WI38 (cell line): ENCODE measurements around the gene RPS6KB2.

Source experiments
- H3K4me3 ChIP-seq: 2 replicates; pipeline ENCODE4 v1.5.1; 2011; ENCODE audit warnings: low read depth, mild to moderate bottlenecking, control low read depth, low read length
- TF ChIP-seq, protein P1 (sequence below): IDR thresholded peaks from 2 replicates; pipeline ENCODE4 v1.5.1; 2012; ENCODE audit warnings: low read depth, mild to moderate bottlenecking, control low read depth, low read length

The RPS6KB2 gene

GRCh38 chr11:67420147-67420645, 8.1 kb upstream of the RPS6KB2 start:
- H3K4me3 ChIP-seq, result peak overlapping the region; percentile 43
- TF ChIP-seq, protein P1, sequence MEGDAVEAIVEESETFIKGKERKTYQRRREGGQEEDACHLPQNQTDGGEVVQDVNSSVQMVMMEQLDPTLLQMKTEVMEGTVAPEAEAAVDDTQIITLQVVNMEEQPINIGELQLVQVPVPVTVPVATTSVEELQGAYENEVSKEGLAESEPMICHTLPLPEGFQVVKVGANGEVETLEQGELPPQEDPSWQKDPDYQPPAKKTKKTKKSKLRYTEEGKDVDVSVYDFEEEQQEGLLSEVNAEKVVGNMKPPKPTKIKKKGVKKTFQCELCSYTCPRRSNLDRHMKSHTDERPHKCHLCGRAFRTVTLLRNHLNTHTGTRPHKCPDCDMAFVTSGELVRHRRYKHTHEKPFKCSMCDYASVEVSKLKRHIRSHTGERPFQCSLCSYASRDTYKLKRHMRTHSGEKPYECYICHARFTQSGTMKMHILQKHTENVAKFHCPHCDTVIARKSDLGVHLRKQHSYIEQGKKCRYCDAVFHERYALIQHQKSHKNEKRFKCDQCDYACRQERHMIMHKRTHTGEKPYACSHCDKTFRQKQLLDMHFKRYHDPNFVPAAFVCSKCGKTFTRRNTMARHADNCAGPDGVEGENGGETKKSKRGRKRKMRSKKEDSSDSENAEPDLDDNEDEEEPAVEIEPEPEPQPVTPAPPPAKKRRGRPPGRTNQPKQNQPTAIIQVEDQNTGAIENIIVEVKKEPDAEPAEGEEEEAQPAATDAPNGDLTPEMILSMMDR, result no peak

- H3K4me3 ChIP-seq, result peak overlapping the region; percentile 43
- TF ChIP-seq, protein P1, result no peak
Observed at GRCh38 chr11:67420646-67421429, 7.5 kb upstream of the RPS6KB2 start.

- TF ChIP-seq, protein P1, result no peak
- 0 out of 2 replicates have a peak overlapping the region, but pooled peaks have one; percentile 22 for H3K4me3 ChIP-seq
Observed at GRCh38 chr11:67421430-67422031, 6.8 kb upstream of the RPS6KB2 start.

DNA sequence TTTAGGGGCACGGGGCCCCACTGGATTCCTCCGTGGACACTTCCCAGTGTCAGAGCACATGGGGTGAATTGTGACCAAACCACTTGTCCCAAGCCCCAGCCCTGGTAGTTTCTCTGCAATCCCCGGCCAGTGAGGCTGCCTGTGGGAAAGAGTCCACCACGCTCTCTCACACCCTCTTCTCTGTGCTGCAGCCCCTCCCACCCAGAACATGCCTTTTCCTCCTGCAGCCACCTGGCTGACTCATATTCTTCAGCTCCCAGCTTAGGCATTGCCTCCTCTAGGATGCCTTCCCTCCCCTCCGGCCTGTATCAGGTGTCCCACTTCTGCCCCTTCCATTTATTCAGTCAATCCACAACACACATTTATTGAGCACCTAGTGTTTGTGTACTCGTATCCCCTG, 5.4 kb upstream of the RPS6KB2 start:
- H3K4me3 ChIP-seq, result no peak overlapping the region
- TF ChIP-seq, protein P1, result no peak

- TF ChIP-seq, protein P1, result no peak
- no peak overlapping the region for H3K4me3 ChIP-seq
Observed at GRCh38 chr11:67423466-67423865, 4.8 kb upstream of the RPS6KB2 start.

- no peak overlapping the region for H3K4me3 ChIP-seq
- TF ChIP-seq, protein P1, result no peak
Observed at GRCh38 chr11:67423891-67424613, 4.2 kb upstream of the RPS6KB2 start.

- peak overlapping the region; percentile 99 for H3K4me3 ChIP-seq
Observed at GRCh38 chr11:67427364-67427859, 882 bp upstream of the RPS6KB2 start.
